K562 (cell line): ENCODE results near the gene ZNF692. TPM values are rescaled to one million over a fixed set of nuclear protein-coding genes. Genes with fewer than 3 reads are reported as not detected.

Experiments
- ARID1B ChIP-seq: fragments of 450-650 bp; IDR thresholded peaks from 2 replicates; pipeline ENCODE4 v1.6.1; 2016; ENCODE audit warnings: antibody characterized with exemption, mild to moderate bottlenecking, inconsistent platforms
- CBFA2T2 ChIP-seq: fragments of 450-650 bp; conservative IDR thresholded peaks from 2 replicates; pipeline ENCODE4 v1.6.1; 2017; ENCODE audit warnings: mild to moderate bottlenecking
- CXXC5 ChIP-seq: fragments of 250-450 bp; sonication (Bioruptor Pico); IDR thresholded peaks from 2 replicates; pipeline ENCODE4 v1.8.0; 2022; ENCODE audit warnings: inconsistent platforms, mild to moderate bottlenecking, moderate library complexity
- ESRRA ChIP-seq: fragments of 450-650 bp; IDR thresholded peaks from 2 replicates; pipeline ENCODE4 v1.6.1; 2014; ENCODE audit warnings: low read depth, mild to moderate bottlenecking, moderate library complexity, borderline replicate concordance
- GTF2E2 ChIP-seq: fragments of 200-800 bp; sonication (Bioruptor generic); IDR thresholded peaks from 2 replicates; pipeline ENCODE4 v1.6.1; 2016; ENCODE audit warnings: missing genetic modification characterization, missing compliant biosample characterization
- HDAC8 ChIP-seq: fragments of 450-650 bp; IDR thresholded peaks from 2 replicates; pipeline ENCODE4 v1.6.1; 2016; ENCODE audit warnings: mild to moderate bottlenecking, missing genetic modification characterization, moderate library complexity, missing compliant biosample characterization
- MAFG ChIP-seq: fragments of 450-650 bp; conservative IDR thresholded peaks from 2 replicates; pipeline ENCODE4 v1.6.1; 2016; ENCODE audit warnings: missing genetic modification characterization, missing compliant biosample characterization
- MCM2 ChIP-seq: fragments of 450-650 bp; IDR thresholded peaks from 2 replicates; pipeline ENCODE4 v1.6.1; 2017; ENCODE audit warnings: low read depth, mild to moderate bottlenecking
- PHF21A ChIP-seq: fragments of 450-650 bp; IDR thresholded peaks from 2 replicates; pipeline ENCODE4 v1.6.1; 2017; ENCODE audit warnings: low read depth, borderline replicate concordance
- POLR2B ChIP-seq: fragments of 450-650 bp; IDR thresholded peaks from 2 replicates; pipeline ENCODE4 v1.6.1; 2018; ENCODE audit warnings: low read depth; ENCODE audit not compliant: partially characterized antibody
- PYGO2 ChIP-seq: fragments of 450-650 bp; IDR thresholded peaks from 2 replicates; pipeline ENCODE4 v1.6.1; 2016; ENCODE audit warnings: mild to moderate bottlenecking, missing genetic modification characterization, moderate library complexity, missing compliant biosample characterization
- SIN3B ChIP-seq: fragments of 450-650 bp; IDR thresholded peaks from 2 replicates; pipeline ENCODE4 v1.6.1; 2017; ENCODE audit warnings: low read depth, mild to moderate bottlenecking, moderate library complexity
- SRSF3 ChIP-seq: fragments of 200-400 bp; formaldehyde crosslinking; IDR thresholded peaks from 2 replicates; pipeline ENCODE4 v1.6.1; 2016; ENCODE audit warnings: mild to moderate bottlenecking, low read length, moderate library complexity; ENCODE audit not compliant: insufficient read depth
- XRCC5 ChIP-seq: fragments of 200-400 bp; formaldehyde crosslinking; IDR thresholded peaks from 2 replicates; pipeline ENCODE4 v1.6.1; 2017; ENCODE audit warnings: low read depth, mild to moderate bottlenecking, low read length
- ZNF668 ChIP-seq: fragments of 250-450 bp; sonication (Bioruptor Pico); IDR thresholded peaks from 2 replicates; pipeline ENCODE4 v1.8.0; 2022; ENCODE audit warnings: mild to moderate bottlenecking, inconsistent platforms
- ZNF766 ChIP-seq: fragments of 200-800 bp; sonication (Bioruptor generic); conservative IDR thresholded peaks from 2 replicates; pipeline ENCODE4 v1.6.1; 2016; ENCODE audit warnings: missing genetic modification characterization, missing compliant biosample characterization
- polyA plus RNA-seq, 8 experiments: library from polyadenylated mRNA; depleted of rRNA in 4 of 8; stranded (reverse) in 5 of 8; unstranded in 3 of 8; fragments of >200 nt; fragmentation: Nextera tagmentation in 2 of 8; fragmentation: Illumina TruSeq in 1 of 8; extraction: Ambion mirVana in 2 of 8; extraction: Trizol in 1 of 8; gene quantifications; 2 replicates each; pipeline versions ENCODE4 v1.2.1 to v1.2.3, GENCODE V29; 2011 to 2014; ENCODE audit warnings: inconsistent platforms in 1 of 8, missing spikeins in 1 of 8
- total RNA-seq, 7 experiments: library from RNA; depleted of rRNA in 6 of 7; stranded (reverse); fragments of >200 nt in 6 of 7; fragmentation: Illumina TruSeq in 2 of 7; extraction: Trizol in 2 of 7; gene quantifications; 2 replicates each; pipeline versions ENCODE4 v1.2.1 to v1.2.3, GENCODE V29; 2011 to 2021; ENCODE audit warnings: low replicate concordance in 1 of 7
- TF ChIP-seq, protein P1 (sequence below): IDR thresholded peaks from 2 replicates; pipeline ENCODE4 v1.6.1; 2011; ENCODE audit warnings: borderline replicate concordance, low read depth, mild to moderate bottlenecking, moderate library complexity, low read length; ENCODE audit not compliant: insufficient read depth, poor library complexity, severe bottlenecking
- TF ChIP-seq, protein P2 (sequence below): fragments of 450-650 bp; IDR thresholded peaks from 2 replicates; pipeline ENCODE4 v1.7.0; 2016; ENCODE audit warnings: borderline replicate concordance
- TF ChIP-seq, protein P3 (sequence below), 2 experiments: fragments of 200-800 bp in 1 of 2; sonication (Bioruptor generic) in 1 of 2; sonication (generic) in 1 of 2; formaldehyde crosslinking in 1 of 2; IDR thresholded peaks in 1 of 2; conservative IDR thresholded peaks in 1 of 2; 2 replicates each; pipeline versions ENCODE4 v1.5.0 to v1.6.1; 2016 to 2020; ENCODE audit warnings: missing compliant biosample characterization in 1 of 2, missing genetic modification characterization in 1 of 2, missing genetic modification reagents in 1 of 2
- TF ChIP-seq, protein P4 (sequence below): fragments of 250-450 bp; sonication (Bioruptor Pico); IDR thresholded peaks from 2 replicates; pipeline ENCODE4 v1.8.0; 2022; ENCODE audit warnings: inconsistent platforms

The ZNF692 gene
- total and polyA plus RNA-seq, 9 of the 15 experiments (the other 6 are each of a cell fraction or from before 2014, with no cell fraction given), result 8.4 to 143 (median 55.9) TPM

DNA sequence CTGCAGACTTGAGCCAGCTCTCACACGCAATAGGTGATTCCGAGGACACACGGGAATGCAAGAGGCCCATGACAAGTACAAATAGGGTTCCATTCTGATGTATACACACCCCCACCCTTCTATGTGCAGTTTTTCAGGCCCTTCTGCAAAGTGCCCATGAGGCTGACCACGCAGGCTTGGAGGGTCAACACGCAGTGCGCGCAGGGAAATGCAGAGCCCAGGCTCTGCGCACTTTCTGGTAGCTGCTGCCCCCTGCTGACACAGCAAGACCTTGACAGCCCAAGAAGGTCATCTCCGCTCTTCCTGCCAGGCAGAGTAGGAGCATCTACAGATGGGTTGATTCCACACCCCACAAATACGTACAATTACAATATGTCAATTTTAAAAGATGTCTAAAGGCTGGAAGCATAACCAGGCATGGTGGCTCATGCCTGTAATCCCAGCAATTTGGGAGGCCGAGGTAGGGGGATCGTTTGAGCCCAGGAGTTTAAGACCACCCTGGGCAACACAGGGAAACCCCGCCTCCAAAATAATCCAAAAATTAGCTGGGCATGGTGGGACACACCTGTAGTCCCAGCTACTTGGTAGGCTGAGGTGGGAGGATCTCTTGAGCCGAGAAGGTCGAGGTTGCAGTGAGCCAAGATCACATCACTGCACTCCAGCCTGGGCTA, 51.7 kb downstream of the ZNF692 start (continued):
- TF ChIP-seq, protein P1, sequence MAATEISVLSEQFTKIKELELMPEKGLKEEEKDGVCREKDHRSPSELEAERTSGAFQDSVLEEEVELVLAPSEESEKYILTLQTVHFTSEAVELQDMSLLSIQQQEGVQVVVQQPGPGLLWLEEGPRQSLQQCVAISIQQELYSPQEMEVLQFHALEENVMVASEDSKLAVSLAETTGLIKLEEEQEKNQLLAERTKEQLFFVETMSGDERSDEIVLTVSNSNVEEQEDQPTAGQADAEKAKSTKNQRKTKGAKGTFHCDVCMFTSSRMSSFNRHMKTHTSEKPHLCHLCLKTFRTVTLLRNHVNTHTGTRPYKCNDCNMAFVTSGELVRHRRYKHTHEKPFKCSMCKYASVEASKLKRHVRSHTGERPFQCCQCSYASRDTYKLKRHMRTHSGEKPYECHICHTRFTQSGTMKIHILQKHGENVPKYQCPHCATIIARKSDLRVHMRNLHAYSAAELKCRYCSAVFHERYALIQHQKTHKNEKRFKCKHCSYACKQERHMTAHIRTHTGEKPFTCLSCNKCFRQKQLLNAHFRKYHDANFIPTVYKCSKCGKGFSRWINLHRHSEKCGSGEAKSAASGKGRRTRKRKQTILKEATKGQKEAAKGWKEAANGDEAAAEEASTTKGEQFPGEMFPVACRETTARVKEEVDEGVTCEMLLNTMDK, result no peak
- TF ChIP-seq CBFA2T2 (no peak), MAFG (tag) (no peak; the same call in 1 of the 2 replicates), SRSF3 (no peak), HDAC8 (tag) (no peak), ARID1B (no peak), PHF21A (no peak), SIN3B (no peak), PYGO2 (tag) (no peak), ZNF766 (CRISPR knock-in tag) (no peak), ZNF668 (no peak), POLR2B (no peak), ESRRA (peak; percentile 19; the same call in 1 of the 2 replicates), XRCC5 (peak; percentile 58; the same call in 1 of the 2 replicates), GTF2E2 (no peak), MCM2 (no peak), CXXC5 (CRISPR knock-in tag) (peak; percentile 55)
- TF ChIP-seq, protein P2, sequence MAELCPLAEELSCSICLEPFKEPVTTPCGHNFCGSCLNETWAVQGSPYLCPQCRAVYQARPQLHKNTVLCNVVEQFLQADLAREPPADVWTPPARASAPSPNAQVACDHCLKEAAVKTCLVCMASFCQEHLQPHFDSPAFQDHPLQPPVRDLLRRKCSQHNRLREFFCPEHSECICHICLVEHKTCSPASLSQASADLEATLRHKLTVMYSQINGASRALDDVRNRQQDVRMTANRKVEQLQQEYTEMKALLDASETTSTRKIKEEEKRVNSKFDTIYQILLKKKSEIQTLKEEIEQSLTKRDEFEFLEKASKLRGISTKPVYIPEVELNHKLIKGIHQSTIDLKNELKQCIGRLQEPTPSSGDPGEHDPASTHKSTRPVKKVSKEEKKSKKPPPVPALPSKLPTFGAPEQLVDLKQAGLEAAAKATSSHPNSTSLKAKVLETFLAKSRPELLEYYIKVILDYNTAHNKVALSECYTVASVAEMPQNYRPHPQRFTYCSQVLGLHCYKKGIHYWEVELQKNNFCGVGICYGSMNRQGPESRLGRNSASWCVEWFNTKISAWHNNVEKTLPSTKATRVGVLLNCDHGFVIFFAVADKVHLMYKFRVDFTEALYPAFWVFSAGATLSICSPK, result no peak
- TF ChIP-seq, protein P3, sequence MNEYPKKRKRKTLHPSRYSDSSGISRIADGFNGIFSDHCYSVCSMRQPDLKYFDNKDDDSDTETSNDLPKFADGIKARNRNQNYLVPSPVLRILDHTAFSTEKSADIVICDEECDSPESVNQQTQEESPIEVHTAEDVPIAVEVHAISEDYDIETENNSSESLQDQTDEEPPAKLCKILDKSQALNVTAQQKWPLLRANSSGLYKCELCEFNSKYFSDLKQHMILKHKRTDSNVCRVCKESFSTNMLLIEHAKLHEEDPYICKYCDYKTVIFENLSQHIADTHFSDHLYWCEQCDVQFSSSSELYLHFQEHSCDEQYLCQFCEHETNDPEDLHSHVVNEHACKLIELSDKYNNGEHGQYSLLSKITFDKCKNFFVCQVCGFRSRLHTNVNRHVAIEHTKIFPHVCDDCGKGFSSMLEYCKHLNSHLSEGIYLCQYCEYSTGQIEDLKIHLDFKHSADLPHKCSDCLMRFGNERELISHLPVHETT (CRISPR knock-in tag; conservative IDR thresholded peaks at IDR 0.05 in 1 of 2, IDR thresholded peaks at IDR 0.05 in 1 of 2), result no peak
- TF ChIP-seq, protein P4, sequence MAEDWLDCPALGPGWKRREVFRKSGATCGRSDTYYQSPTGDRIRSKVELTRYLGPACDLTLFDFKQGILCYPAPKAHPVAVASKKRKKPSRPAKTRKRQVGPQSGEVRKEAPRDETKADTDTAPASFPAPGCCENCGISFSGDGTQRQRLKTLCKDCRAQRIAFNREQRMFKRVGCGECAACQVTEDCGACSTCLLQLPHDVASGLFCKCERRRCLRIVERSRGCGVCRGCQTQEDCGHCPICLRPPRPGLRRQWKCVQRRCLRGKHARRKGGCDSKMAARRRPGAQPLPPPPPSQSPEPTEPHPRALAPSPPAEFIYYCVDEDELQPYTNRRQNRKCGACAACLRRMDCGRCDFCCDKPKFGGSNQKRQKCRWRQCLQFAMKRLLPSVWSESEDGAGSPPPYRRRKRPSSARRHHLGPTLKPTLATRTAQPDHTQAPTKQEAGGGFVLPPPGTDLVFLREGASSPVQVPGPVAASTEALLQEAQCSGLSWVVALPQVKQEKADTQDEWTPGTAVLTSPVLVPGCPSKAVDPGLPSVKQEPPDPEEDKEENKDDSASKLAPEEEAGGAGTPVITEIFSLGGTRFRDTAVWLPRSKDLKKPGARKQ, result 0 out of 2 replicates have a peak, but pooled peaks have one; percentile 20
